Activated effector memory CD4-positive, alpha-beta T cell treated with anti-CD3 and anti-CD28 coated beads, Interleukin-2, amount 50 U/mL, for 16 hours (primary cell): ENCODE data around the gene CABLES2.
"Not testable (repeated sequence)": the region's sequence is repeated elsewhere in the genome, so short reads cannot be mapped to it uniquely, and the experiment has no call there.

Experiments used
- DNase-seq: peaks from one replicate; pipeline ENCODE4 v3.0.0-alpha.2; 2020

The CABLES2 gene

GRCh38 chr20:62433658-62434497 is 26.8 kb upstream of the CABLES2 start:
- no peak for DNase-seq

- DNase-seq, result no peak
These were observed 23.9 kb upstream of the CABLES2 start for GRCh38 chr20:62430866-62431447.

- no peak for DNase-seq
These were observed 23.3 kb upstream of the CABLES2 start for GRCh38 chr20:62430311-62430853.

GRCh38 chr20:62429455-62430310 is 22.6 kb upstream of the CABLES2 start:
- no peak for DNase-seq

- DNase-seq, result no peak
These were observed 21.6 kb upstream of the CABLES2 start for GRCh38 chr20:62428396-62429295.

GRCh38 chr20:62428002-62428372 is 20.9 kb upstream of the CABLES2 start:
- no peak for DNase-seq

GRCh38 chr20:62427172-62428001 is 20.3 kb upstream of the CABLES2 start, which contains the start of gene RBBP8NL:
Gene RBBP8NL (minus strand): TSS chr20:62427539. CDS start chr20:62419647, 7,892 bp downstream.
- DNase-seq, result no peak

GRCh38 chr20:62426699-62427131 is 19.6 kb upstream of the CABLES2 start:
- no peak for DNase-seq

GRCh38 chr20:62426059-62426348 is 18.9 kb upstream of the CABLES2 start:
- not testable (repeated sequence) for DNase-seq

- DNase-seq, result no peak
These were observed 18.4 kb upstream of the CABLES2 start for GRCh38 chr20:62425281-62426058.

- DNase-seq, result no peak
These were observed 17.4 kb upstream of the CABLES2 start for GRCh38 chr20:62424249-62425107.

- DNase-seq, result no peak
These were observed 16.2 kb upstream of the CABLES2 start for GRCh38 chr20:62423326-62423706.

- DNase-seq, result no peak
These were observed 15.7 kb upstream of the CABLES2 start for GRCh38 chr20:62422636-62423325.

- DNase-seq, result no peak
These were observed 14.6 kb upstream of the CABLES2 start for GRCh38 chr20:62421716-62421990.

- no peak for DNase-seq
These were observed 14.0 kb upstream of the CABLES2 start for GRCh38 chr20:62420846-62421715.

- no peak for DNase-seq
These were observed 12.7 kb upstream of the CABLES2 start for GRCh38 chr20:62419759-62420158.

GRCh38 chr20:62418709-62419487 is 11.8 kb upstream of the CABLES2 start:
- DNase-seq, result no peak
